H1 (cell line): ENCODE data around the gene GPR39. TPM values are rescaled to one million over a fixed set of nuclear protein-coding genes. Genes with fewer than 3 reads are reported as not detected.

Experiments
- GTF2F1 ChIP-seq: IDR thresholded peaks from 2 replicates; pipeline ENCODE4 v1.6.1; 2012; ENCODE audit warnings: low read depth, low read length, improper control_type of control experiment, borderline replicate concordance
- MAFK ChIP-seq: IDR thresholded peaks from 2 replicates; pipeline ENCODE4 v1.6.1; 2012; ENCODE audit warnings: low read depth, mild to moderate bottlenecking, improper control_type of control experiment, low read length
- TBP ChIP-seq: IDR thresholded peaks from 2 replicates; pipeline ENCODE4 v1.6.1; 2011; ENCODE audit warnings: low read depth, low read length, improper control_type of control experiment
- polyA plus RNA-seq, 7 experiments: library from polyadenylated mRNA; depleted of rRNA in 3 of 7; stranded (reverse) in 5 of 7; unstranded in 2 of 7; fragments of >200 nt in 5 of 7; fragments of 200-250 nt in 2 of 7; gene quantifications; 1 replicate in 5 of 7; 2 replicates in 1 of 7; 4 replicates in 1 of 7; pipeline versions ENCODE4 v1.2.1 to v1.2.3, GENCODE V29; 2011 to 2013; ENCODE audit warnings: missing spikeins in 2 of 7, mixed read lengths in 2 of 7
- total RNA-seq: library from RNA; stranded (reverse); fragmentation: NEBNext Ultra II Directional; extraction: Animal tissue kit (Norgen Biotek cat#: 25700); gene quantifications from 2 replicates; pipeline ENCODE4 v1.2.1, GENCODE V29; 2021
- TF ChIP-seq, protein P1 (sequence below): IDR thresholded peaks from 2 replicates; pipeline ENCODE4 v1.6.1; 2012; ENCODE audit warnings: low read length, inconsistent platforms

Gene GPR39
- total and polyA plus RNA-seq, 2 of the 8 experiments (the other 6 are each of a cell fraction or from before 2014, with no cell fraction given) = 0.63 to 2.7 TPM

DNA sequence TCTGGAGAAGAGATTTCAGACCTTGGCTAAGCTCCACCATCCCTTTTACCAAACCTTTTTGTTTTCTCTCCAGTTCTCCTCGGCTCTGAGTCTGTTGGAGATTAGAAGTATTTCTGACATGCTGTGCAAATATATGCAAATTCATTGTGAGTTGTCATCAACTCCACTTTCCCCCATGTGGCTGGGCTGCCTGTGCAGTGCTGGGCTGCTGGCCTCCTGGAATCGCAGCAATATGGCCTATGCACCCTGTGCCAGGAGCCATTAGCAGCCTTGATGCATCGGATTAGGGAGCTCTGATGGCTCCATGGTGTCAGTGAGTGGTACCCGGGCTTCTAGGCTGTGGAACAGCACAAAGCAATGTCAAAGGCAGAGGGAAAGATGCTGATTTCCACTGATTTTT, 80.0 kb downstream of the GPR39 start (continued):
- TF ChIP-seq, protein P1, sequence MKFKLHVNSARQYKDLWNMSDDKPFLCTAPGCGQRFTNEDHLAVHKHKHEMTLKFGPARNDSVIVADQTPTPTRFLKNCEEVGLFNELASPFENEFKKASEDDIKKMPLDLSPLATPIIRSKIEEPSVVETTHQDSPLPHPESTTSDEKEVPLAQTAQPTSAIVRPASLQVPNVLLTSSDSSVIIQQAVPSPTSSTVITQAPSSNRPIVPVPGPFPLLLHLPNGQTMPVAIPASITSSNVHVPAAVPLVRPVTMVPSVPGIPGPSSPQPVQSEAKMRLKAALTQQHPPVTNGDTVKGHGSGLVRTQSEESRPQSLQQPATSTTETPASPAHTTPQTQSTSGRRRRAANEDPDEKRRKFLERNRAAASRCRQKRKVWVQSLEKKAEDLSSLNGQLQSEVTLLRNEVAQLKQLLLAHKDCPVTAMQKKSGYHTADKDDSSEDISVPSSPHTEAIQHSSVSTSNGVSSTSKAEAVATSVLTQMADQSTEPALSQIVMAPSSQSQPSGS = no peak
- TF ChIP-seq MAFK (no peak), GTF2F1 (no peak), TBP (no peak)
